Vagina (tissue), 2 donors: ENCODE measurements around the gene IQGAP3. TPM values are rescaled to one million over a fixed set of nuclear protein-coding genes. Genes with fewer than 3 reads are reported as not detected.
A peak's percentile ranks its signal among the peaks of the same experiment; 100 is the strongest.

Experiments used
- DNase-seq, 2 donors: peaks; one replicate each; pipeline ENCODE4 v3.0.0-alpha.2; 2017; ENCODE audit errors: extremely low spot score in 2 of 2
- H3K27ac ChIP-seq: fragments of 200-600 bp; sonication (generic); one replicate; pipeline ENCODE4 v1.5.1; 2019
- H3K27me3 ChIP-seq: fragments of 200-600 bp; sonication (generic); one replicate; pipeline ENCODE4 v1.5.1; 2019
- H3K36me3 ChIP-seq, 2 donors: fragments of 200-600 bp; sonication (generic); one replicate each; pipeline ENCODE4 v1.5.1; 2017 to 2019
- H3K4me1 ChIP-seq: fragments of 200-600 bp; sonication (generic); one replicate; pipeline ENCODE4 v1.5.1; 2019
- H3K4me3 ChIP-seq, 2 donors: fragments of 200-600 bp; sonication (generic); 1 replicate in 1 of 2; 2 replicates in 1 of 2; pipeline ENCODE4 v1.5.1; 2016 to 2019
- H3K9me3 ChIP-seq: fragments of 200-600 bp; sonication (generic); one replicate; pipeline ENCODE4 v1.5.1; 2019
- CTCF ChIP-seq, 3 experiments: fragments of 450-650 bp in 2 of 3; fragments of 200-600 bp in 1 of 3; sonication (generic) in 1 of 3; IDR thresholded peaks; one replicate each; pipeline ENCODE4 v1.5.1; 2017 to 2019; ENCODE audit warnings: antibody characterized with exemption in 3 of 3, mild to moderate bottlenecking in 2 of 3, moderate library complexity in 2 of 3
- POLR2A ChIP-seq, 2 donors: fragments of 450-650 bp; IDR thresholded peaks; one replicate each; pipeline ENCODE4 v1.6.1; 2017; ENCODE audit warnings: antibody characterized with exemption in 2 of 2, mild to moderate bottlenecking in 2 of 2, moderate library complexity in 2 of 2
- POLR2AphosphoS5 ChIP-seq, 2 donors: sonication (generic); formaldehyde crosslinking; IDR thresholded peaks; one replicate each; pipeline ENCODE4 v1.9.0; 2017; ENCODE audit warnings: antibody characterized with exemption in 2 of 2, mild to moderate bottlenecking in 2 of 2, low read depth in 1 of 2; ENCODE audit not compliant: insufficient read depth in 1 of 2
- intact Hi-C: fragments of 100-400 bp; cut with DNase I; formaldehyde crosslinking; loops from one replicate; pipeline ENCODE4 v1.15.1; 2023
- total RNA-seq: library from RNA; depleted of rRNA; stranded (reverse); fragments of >200 nt; gene quantifications from one replicate; pipeline ENCODE4 v1.2.3, GENCODE V29; 2016

Gene IQGAP3
- total RNA-seq, 1 donor from 2014 or later = 2.9 TPM

- intact Hi-C loops = no loop called here
- Histone ChIP-seq H3K4me1 (peaks cover 81% of the 10 kb centered on the region), H3K4me3 (peak overlapping the region; percentile 27 to 84), H3K36me3 (no peaks in the 10 kb centered on the region), H3K27me3 (no peaks in the 10 kb centered on the region), H3K9me3 (no peaks in the 10 kb centered on the region), H3K27ac (peak overlapping the region; percentile 99)
- DNase-seq = no peak
- TF ChIP-seq POLR2A (IDR thresholded peaks at IDR 0.05) = no peak
- no peak for TF ChIP-seq CTCF (IDR thresholded peaks at IDR 0.05)
- TF ChIP-seq POLR2AphosphoS5 (IDR thresholded peaks at IDR 0.05; ENCODE audit: insufficient read depth in 1 of 2, low read depth in 1 of 2) = no peak
Measured at GRCh38 chr1:156496211-156496761, 76.1 kb downstream of the IQGAP3 start.

- Histone ChIP-seq H3K27me3 (no peaks in the 10 kb centered on the region), H3K27ac (peak overlapping the region; percentile 99), H3K36me3 (no peaks in the 10 kb centered on the region), H3K4me1 (peaks cover 88% of the 10 kb centered on the region), H3K9me3 (no peaks in the 10 kb centered on the region), H3K4me3 (peak overlapping the region; percentile 27 to 84)
- DNase-seq = no peak
- TF ChIP-seq POLR2A (IDR thresholded peaks at IDR 0.05) (no peak), POLR2AphosphoS5 (IDR thresholded peaks at IDR 0.05; ENCODE audit: insufficient read depth in 1 of 2, low read depth in 1 of 2) (peak in 1 of 2 donors; percentile 23), CTCF (IDR thresholded peaks at IDR 0.05) (no peak)
- intact Hi-C loops = no loop called here
Measured at GRCh38 chr1:156495401-156496140, 76.8 kb downstream of the IQGAP3 start.

- DNase-seq = no peak
- intact Hi-C loops = no loop called here
- no peak for TF ChIP-seq CTCF (IDR thresholded peaks at IDR 0.05)
- TF ChIP-seq POLR2AphosphoS5 (IDR thresholded peaks at IDR 0.05; ENCODE audit: insufficient read depth in 1 of 2, low read depth in 1 of 2) = peak; percentile 22 to 30
- Histone ChIP-seq H3K27ac (peak overlapping the region; percentile 99), H3K27me3 (no peaks in the 10 kb centered on the region), H3K4me1 (peaks cover 100% of the 10 kb centered on the region), H3K36me3 (no peaks in the 10 kb centered on the region), H3K9me3 (no peaks in the 10 kb centered on the region), H3K4me3 (peak overlapping the region in 1 of 2 donors; percentile 11)
Measured at GRCh38 chr1:156494309-156494895, 78.0 kb downstream of the IQGAP3 start.

- Histone ChIP-seq H3K9me3 (no peaks in the 10 kb centered on the region), H3K36me3 (no peaks in the 10 kb centered on the region), H3K4me3 (peak overlapping the region; percentile 0 to 24), H3K27me3 (no peaks in the 10 kb centered on the region), H3K4me1 (peaks cover 100% of the 10 kb centered on the region), H3K27ac (peak overlapping the region; percentile 99)
- no peak for DNase-seq
- intact Hi-C loops = no loop called here
- TF ChIP-seq POLR2A (IDR thresholded peaks at IDR 0.05) (no peak), POLR2AphosphoS5 (IDR thresholded peaks at IDR 0.05; ENCODE audit: insufficient read depth in 1 of 2, low read depth in 1 of 2) (no peak), CTCF (IDR thresholded peaks at IDR 0.05) (no peak)
Measured at GRCh38 chr1:156493742-156494141, 78.6 kb downstream of the IQGAP3 start.
